WTC11 (cell line): ENCODE measurements around the gene MYO16.

Source experiments
- CBFB ChIP-seq: sonication (generic); formaldehyde crosslinking; IDR thresholded peaks from 2 replicates; pipeline ENCODE4 v1.8.1; 2022; ENCODE audit warnings: mild to moderate bottlenecking, low read depth, missing genetic modification reagents
- CTCF ChIP-seq: fragments of 200-600 bp; IDR thresholded peaks from 2 replicates; pipeline ENCODE4 v1.8.0; 2022; ENCODE audit warnings: antibody characterized with exemption
- ETV6 ChIP-seq: sonication (generic); formaldehyde crosslinking; IDR thresholded peaks from 2 replicates; pipeline ENCODE4 v1.8.1; 2022; ENCODE audit warnings: mild to moderate bottlenecking, missing genetic modification reagents
- FOXK1 ChIP-seq: sonication (generic); formaldehyde crosslinking; IDR thresholded peaks from 2 replicates; pipeline ENCODE4 v1.8.0; 2022; ENCODE audit warnings: mild to moderate bottlenecking, moderate library complexity, missing genetic modification reagents
- FOXP1 ChIP-seq: sonication (generic); formaldehyde crosslinking; IDR thresholded peaks from 2 replicates; pipeline ENCODE4 v1.8.0; 2022; ENCODE audit warnings: missing genetic modification reagents, mild to moderate bottlenecking, moderate library complexity, borderline replicate concordance
- NFE2L1 ChIP-seq: sonication (generic); formaldehyde crosslinking; IDR thresholded peaks from 2 replicates; pipeline ENCODE4 v1.8.1; 2023; ENCODE audit warnings: missing genetic modification reagents
- NFYB ChIP-seq: sonication (generic); formaldehyde crosslinking; conservative IDR thresholded peaks from 2 replicates; pipeline ENCODE4 v1.8.0; 2022; ENCODE audit warnings: low read depth, missing genetic modification reagents
- RELA ChIP-seq: sonication (generic); formaldehyde crosslinking; IDR thresholded peaks from 2 replicates; pipeline ENCODE4 v1.8.1; 2022; ENCODE audit warnings: missing genetic modification reagents, mild to moderate bottlenecking, borderline replicate concordance
- TCF7 ChIP-seq: sonication (generic); formaldehyde crosslinking; IDR thresholded peaks from 2 replicates; pipeline ENCODE4 v1.8.0; 2022; ENCODE audit warnings: mild to moderate bottlenecking, low read depth, missing genetic modification reagents, moderate library complexity
- TEAD4 ChIP-seq: sonication (generic); formaldehyde crosslinking; IDR thresholded peaks from 2 replicates; pipeline ENCODE4 v1.8.0; 2022; ENCODE audit warnings: mild to moderate bottlenecking, missing genetic modification reagents
- ZNF317 ChIP-seq: sonication (generic); formaldehyde crosslinking; IDR thresholded peaks from 2 replicates; pipeline ENCODE4 v1.8.1; 2023; ENCODE audit warnings: low read depth, mild to moderate bottlenecking, moderate library complexity, missing genetic modification reagents, borderline replicate concordance
- ZNF423 ChIP-seq: fragments of 250-450 bp; sonication (Bioruptor Pico); IDR thresholded peaks from 2 replicates; pipeline ENCODE4 v2.1.2; 2022; ENCODE audit warnings: mild to moderate bottlenecking, moderate library complexity

GRCh38 chr13:108700422-108701170, 71.2 kb downstream of the MYO16 start:
- TF ChIP-seq FOXK1 = no peak
- no peak for TF ChIP-seq TCF7 (CRISPR knock-in tag)
- no peak for TF ChIP-seq CTCF
- no peak for TF ChIP-seq ETV6 (CRISPR knock-in tag)
- no peak for TF ChIP-seq ZNF317
- no peak for TF ChIP-seq FOXP1 (CRISPR knock-in tag)
- no peak for TF ChIP-seq RELA (CRISPR knock-in tag)
- TF ChIP-seq NFE2L1 (CRISPR knock-in tag) = no peak
- no peak for TF ChIP-seq TEAD4 (CRISPR knock-in tag)
- TF ChIP-seq NFYB (CRISPR knock-in tag) = no peak
- TF ChIP-seq CBFB (CRISPR knock-in tag) = no peak
- no peak for TF ChIP-seq ZNF423 (CRISPR knock-in tag)
